T-helper 9 cell (primary cell): ENCODE measurements around the gene GNL3.
"Not testable (repeated sequence)": the region's sequence is repeated elsewhere in the genome, so short reads cannot be mapped to it uniquely, and the experiment has no call there.

ENCODE experiments used
- DNase-seq: peaks from one replicate; pipeline ENCODE4 v3.0.0-alpha.2; 2020

GNL3 gene

DNA sequence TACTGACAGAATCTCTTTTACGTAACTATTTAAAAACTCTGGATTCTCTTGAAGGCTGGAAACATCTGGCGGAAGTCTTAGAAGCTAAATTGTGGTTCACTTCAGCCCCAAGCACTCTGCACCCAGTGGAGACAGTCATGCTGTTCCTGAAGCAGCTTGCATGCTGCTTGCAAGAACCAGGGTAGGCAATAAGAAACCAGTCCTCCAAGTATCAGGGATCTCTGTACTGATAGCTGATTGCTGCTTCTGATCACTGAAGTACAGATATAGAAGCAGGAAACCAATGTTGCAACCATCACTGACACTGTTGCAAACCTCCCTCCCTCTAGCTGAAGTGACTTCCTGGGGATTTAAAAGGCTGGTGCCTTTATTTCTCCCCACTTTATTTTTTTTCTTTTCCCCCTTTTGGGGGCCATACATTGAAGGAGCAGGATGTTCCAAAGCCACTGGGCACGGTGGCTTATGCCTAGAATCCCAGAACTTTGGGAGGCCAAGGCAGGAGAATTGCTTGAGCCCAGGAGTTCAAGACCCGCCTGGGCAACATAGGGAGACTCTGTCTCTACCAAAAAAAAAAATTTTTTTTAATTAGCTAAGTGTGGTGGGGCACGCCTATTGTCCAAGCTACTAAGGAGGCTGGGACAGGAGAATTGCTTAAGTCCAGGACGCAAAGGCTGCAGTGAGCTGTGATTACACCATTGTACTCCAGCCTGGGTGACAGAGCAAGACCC, 35.3 kb downstream of the GNL3 start:
- no peak for DNase-seq

DNA sequence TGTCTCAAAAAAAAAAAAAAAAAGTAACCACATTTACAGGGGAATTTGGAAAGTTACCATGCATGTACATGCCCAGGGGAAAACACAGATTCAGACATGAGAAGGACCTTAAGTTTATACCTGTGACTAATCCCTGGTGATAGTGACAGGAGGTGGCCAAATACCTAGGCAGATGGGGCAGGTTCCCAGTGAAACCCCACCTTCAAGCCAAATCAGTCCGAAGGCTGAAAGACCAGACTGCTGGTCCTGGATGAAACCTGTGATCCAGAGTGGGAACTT, 35.8 kb downstream of the GNL3 start:
- DNase-seq: no peak

DNA sequence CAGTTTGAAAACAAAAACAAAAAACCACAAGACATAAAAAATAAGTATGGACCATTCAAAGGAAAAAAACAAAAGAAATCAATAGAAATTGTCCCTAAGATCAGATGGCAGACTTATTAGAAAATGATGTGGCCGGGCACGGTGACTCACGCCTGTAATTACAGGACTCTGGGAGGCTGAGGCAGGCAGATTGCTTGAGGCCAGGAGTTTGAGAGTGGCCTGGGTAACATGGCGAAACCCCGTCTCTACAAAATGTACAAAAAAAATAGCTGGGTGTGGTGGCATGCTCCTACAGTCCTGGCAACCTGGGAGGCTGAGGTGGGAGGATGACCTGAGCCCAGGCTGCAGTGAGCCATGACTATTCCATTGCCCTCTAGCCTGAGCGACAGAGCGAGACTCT, 36.7 kb downstream of the GNL3 start:
- DNase-seq: no peak

DNA sequence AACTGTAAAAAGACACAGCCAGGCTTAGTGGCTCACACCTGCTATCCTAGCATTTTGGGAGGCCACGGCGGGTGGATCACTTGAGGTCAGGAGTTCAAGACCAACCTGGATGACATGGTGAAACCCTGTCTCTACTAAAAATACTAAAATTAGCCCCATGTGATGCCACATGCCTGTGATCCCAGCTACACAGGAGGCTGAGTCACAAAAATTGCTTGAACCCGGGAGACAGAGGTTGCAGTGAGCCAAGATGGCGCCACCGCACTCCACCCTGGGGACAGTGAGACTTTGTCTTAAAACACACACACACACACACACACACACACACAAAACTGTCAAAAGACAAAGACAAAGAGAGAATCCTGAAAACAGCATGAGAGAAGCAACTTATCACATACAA, 38.1 kb downstream of the GNL3 start:
- DNase-seq: no peak

GRCh38 chr3:52724511-52724910, 38.7 kb downstream of the GNL3 start:
- DNase-seq: no peak

GRCh38 chr3:52728753-52729152, 42.9 kb downstream of the GNL3 start:
- DNase-seq: not testable (repeated sequence)

DNA sequence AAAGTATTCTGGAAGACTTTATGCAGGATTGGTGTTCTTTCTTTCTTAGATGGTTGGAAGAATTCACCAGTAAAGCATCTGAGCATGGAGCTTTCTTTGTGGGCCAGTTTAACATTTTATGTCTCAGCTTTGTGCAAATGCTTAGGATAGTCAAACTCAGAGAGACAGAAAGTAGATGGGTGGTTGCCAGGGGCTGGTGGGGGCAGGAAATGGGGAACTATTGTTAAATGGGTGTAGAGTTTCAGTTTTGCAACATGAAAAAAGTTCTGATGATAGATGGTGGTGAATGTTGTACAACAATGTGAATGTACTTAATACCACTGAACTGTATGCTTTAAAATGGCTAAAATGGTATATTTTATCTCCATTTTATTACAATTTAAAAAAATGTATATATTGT, 44.8 kb downstream of the GNL3 start:
- DNase-seq: no peak

- no peak for DNase-seq
Measured at GRCh38 chr3:52731590-52731989, 45.8 kb downstream of the GNL3 start.

- DNase-seq: no peak
Measured at GRCh38 chr3:52733256-52733891, 47.5 kb downstream of the GNL3 start.

GRCh38 chr3:52739730-52740129, 53.9 kb downstream of the GNL3 start:
- no peak for DNase-seq

DNA sequence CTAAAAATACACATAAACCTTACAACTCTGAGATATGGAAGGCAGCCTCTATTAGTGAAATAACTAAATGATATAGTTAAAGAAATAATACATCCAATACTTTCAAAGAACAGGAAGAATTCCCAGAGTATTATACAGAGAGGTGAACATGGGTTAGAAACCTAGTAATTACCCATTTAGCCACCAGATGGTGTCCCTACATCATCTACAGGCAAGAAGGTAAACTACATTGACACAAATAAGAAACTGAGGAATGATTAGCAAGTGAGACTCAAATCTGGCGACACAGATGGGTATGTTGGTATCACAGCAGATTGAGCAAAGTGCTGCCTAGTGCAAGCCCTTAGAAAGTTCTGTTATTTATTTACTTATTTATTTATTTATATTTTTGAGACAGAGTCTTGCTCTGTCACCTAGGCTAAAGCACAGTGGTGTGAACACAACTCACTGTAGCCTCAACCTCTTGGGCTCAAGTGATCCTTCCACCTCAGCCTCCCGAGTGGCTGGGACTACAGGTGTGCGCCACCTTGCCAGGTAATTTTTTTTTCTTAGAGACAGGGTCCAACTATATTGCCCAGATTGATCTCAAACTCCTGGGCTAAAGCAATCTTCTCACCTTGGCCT, 56.7 kb downstream of the GNL3 start:
- DNase-seq: no peak

- DNase-seq: no peak
Measured at GRCh38 chr3:52743152-52743551, 57.3 kb downstream of the GNL3 start.

- no peak for DNase-seq
Measured at GRCh38 chr3:52743721-52744120, 57.9 kb downstream of the GNL3 start.
